ENCODE data around the gene MED12L. TPM values are rescaled to one million over a fixed set of nuclear protein-coding genes. Genes with fewer than 3 reads are reported as not detected.

The MED12L gene
- total RNA-seq, 4 donors from 2014 or later = 1.6 to 23.7 (median 4.0) TPM

DNA sequence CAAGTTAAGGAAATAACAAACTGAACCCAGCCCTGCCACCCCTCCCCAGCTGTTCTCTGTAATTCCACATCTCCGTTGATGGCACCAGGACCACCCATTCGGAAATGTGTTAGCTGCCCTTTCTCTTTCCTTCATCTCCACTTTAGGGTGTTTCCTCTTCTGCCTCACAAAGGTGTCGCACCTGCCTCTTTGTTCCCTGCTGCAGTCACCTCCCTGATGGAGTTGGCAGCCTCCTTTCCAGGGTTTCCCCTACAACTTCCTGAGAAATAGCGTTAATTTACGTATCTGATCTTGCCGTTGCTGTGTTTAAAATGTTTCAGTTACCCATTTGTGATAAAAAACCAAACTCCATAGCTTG lies 60.2 kb downstream of the MED12L start:
- no peak for TF ChIP-seq POLR2A (IDR thresholded peaks at IDR 0.05)
- TF ChIP-seq CTCF (IDR thresholded peaks at IDR 0.05) = no peak
- H3K4me1 ChIP-seq = peaks cover 0 to 11% of the 10 kb centered on the region in 2 donors
- no peaks in the 10 kb centered on the region for H3K27me3 ChIP-seq
- no peak overlapping the region for H3K4me3 ChIP-seq (replicated peaks in 1 of 3)
- 44 to 58% methylated on average over 6 of the region's 6 CpGs for WGBS, 2 donors
- DNase-seq = no peak
- H3K27ac ChIP-seq = no peak overlapping the region
- H3K36me3 ChIP-seq = no peaks in the 10 kb centered on the region
- H3K9me3 ChIP-seq = no peaks in the 10 kb centered on the region
- intact Hi-C loops (cut with DNase I) = loop anchor here (5.0 kb wide), 3 partner anchors 218 to 418 kb away; no protein-coding TSS in a partner anchor

DNA sequence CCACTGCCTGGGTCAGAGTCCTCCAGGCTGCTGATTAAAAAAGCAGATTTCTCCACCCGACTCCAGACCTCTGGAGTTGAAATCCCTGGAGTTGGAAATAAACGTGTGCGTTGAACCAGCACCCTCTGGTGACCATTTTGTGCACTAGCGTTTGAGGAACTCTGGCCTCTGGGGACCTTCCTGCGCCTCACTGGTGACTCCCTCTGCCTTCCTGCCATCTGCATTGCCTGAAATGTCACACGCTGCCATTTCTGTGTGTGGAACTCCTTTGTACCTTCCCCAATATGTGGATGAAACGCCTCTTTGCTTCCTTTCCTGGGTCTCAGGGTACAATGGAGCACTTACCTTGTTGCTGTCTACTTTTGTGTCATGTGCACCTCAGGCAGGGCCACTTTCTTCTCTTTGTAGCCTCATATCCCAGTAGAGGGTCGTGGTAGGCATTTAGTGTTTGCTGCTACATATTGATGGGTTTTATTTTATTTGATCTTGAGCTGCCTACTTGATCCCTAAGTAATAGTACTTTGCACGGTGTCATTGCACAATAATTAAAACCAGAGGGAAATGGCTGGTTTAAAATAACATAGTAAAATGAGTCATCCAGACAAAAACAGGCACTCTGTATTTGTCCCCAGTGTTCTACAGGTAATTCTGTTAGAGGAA lies 60.7 kb downstream of the MED12L start:
- Histone ChIP-seq H3K27ac (no peak overlapping the region), H3K4me1 (peaks cover 0 to 11% of the 10 kb centered on the region in 2 donors), H3K27me3 (no peaks in the 10 kb centered on the region), H3K36me3 (no peaks in the 10 kb centered on the region), H3K4me3 (replicated peaks in 1 of 3) (no peak overlapping the region), H3K9me3 (no peaks in the 10 kb centered on the region)
- DNase-seq = peak; percentile 72 to 75
- 11 to 13% methylated on average over 9 of the region's 9 CpGs for WGBS, 2 donors
- intact Hi-C loops (cut with DNase I) = loop anchor here (5.0 kb wide), 3 partner anchors 219 to 419 kb away; no protein-coding TSS in a partner anchor
- TF ChIP-seq POLR2A (IDR thresholded peaks at IDR 0.05) = no peak
- peak; percentile 43 to 93 (median 83) for TF ChIP-seq CTCF (IDR thresholded peaks at IDR 0.05)

- Histone ChIP-seq H3K27me3 (no peaks in the 10 kb centered on the region), H3K4me3 (replicated peaks in 1 of 3) (no peak overlapping the region), H3K27ac (no peak overlapping the region), H3K4me1 (peaks cover 0 to 11% of the 10 kb centered on the region in 2 donors), H3K36me3 (no peaks in the 10 kb centered on the region), H3K9me3 (no peaks in the 10 kb centered on the region)
- no peak for DNase-seq
- TF ChIP-seq POLR2A (IDR thresholded peaks at IDR 0.05) = no peak
- TF ChIP-seq CTCF (IDR thresholded peaks at IDR 0.05) = no peak
- intact Hi-C loops (cut with DNase I) = loop anchor here (5.0 kb wide), 3 partner anchors 219 to 419 kb away; no protein-coding TSS in a partner anchor
- WGBS, 2 donors = 83 to 86% methylated on average over 1 of the region's 1 CpG
Measured at GRCh38 chr3:151146731-151147091, 61.2 kb downstream of the MED12L start.

DNA sequence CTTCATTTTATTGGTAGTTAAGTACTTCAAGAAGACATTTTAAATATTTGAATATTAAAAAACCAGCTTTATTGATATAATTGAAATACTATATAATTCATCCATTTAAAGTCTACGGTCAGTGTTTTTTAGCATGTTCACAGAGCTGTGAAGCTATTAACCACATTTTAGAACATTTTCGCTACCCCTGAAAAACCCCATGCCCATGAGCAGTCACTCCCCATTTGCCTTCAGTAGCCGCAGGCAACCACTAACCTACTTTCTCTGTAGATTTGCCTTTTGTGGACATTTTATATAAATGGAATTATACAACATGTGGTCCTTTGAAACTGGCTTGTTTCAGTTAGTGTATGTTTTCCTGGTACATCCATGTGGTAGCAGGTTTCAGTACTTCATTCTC lies 61.8 kb downstream of the MED12L start:
- Histone ChIP-seq H3K27me3 (no peaks in the 10 kb centered on the region), H3K4me1 (peaks cover 0 to 11% of the 10 kb centered on the region in 2 donors), H3K9me3 (no peaks in the 10 kb centered on the region), H3K4me3 (replicated peaks in 1 of 3) (no peak overlapping the region), H3K36me3 (no peaks in the 10 kb centered on the region), H3K27ac (no peak overlapping the region)
- WGBS, 2 donors = 93 to 97% methylated on average over 3 of the region's 3 CpGs
- intact Hi-C loops (cut with DNase I) = loop anchor here (5.0 kb wide), 3 partner anchors 220 to 420 kb away; no protein-coding TSS in a partner anchor
- DNase-seq = no peak
- no peak for TF ChIP-seq CTCF (IDR thresholded peaks at IDR 0.05)

DNA sequence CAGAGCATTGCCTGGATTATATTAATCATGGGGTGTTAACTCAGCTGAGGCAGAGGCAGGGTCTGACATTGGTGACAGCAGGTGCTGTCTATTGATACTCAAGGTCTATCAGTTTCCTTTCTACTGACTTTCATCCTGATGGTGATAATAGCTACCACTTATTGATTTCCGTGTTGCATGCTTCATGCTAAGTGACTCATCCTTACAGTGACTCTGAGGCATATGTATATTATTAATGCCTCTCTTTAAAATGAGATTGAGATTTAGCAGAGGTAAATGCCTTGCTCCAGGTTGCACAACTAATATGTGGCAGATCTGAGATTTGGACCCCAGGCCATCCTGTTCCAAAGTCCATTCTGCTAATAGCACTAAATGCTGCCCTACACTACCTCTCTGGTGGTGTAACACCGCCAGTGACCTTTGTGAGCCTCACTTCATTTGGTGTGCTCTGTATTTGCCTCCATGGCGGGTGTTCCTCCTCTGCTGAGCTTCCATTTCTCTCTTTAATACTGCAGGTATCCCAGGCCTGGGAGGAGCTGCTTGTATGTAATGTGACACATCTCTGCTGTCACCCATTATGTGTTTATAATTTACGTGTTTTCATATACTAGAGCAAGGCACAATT lies 67.1 kb downstream of the MED12L start:
- intact Hi-C loops (cut with DNase I) = no loop called here
- H3K9me3 ChIP-seq = no peaks in the 10 kb centered on the region
- H3K4me1 ChIP-seq = no peaks in the 10 kb centered on the region
- no peak for DNase-seq
- 97 to 100% methylated on average over 4 of the region's 4 CpGs for WGBS, 2 donors
- no peaks in the 10 kb centered on the region for H3K27me3 ChIP-seq
- H3K4me3 ChIP-seq (replicated peaks in 1 of 3) = no peak overlapping the region
- TF ChIP-seq CTCF (IDR thresholded peaks at IDR 0.05) (no peak), POLR2A (IDR thresholded peaks at IDR 0.05) (no peak)
- no peak overlapping the region for H3K27ac ChIP-seq
- no peaks in the 10 kb centered on the region for H3K36me3 ChIP-seq

Measured in thyroid gland (tissue), 4 donors.